K562 (cell line): Measurements from ENCODE around the gene LRRC61. TPM values are rescaled to one million over a fixed set of nuclear protein-coding genes. Genes with fewer than 3 reads are reported as not detected.

Experiments
- ATAC-seq: fragments of 200-7000 bp; cut with Tn5 transposase; 3 replicates; pipeline ENCODE4 v1.9.1; 2020; ENCODE audit warnings: moderate library complexity
- BruUV-seq: library from RNA; stranded (reverse); fragments of 400-500 nt; replicated peaks from 2 replicates; lab custom pipeline; 2021; lab: Mats Ljungman, UMichigan
- CTCF ChIA-PET: fragments of 300-600 bp; formaldehyde crosslinking; extraction: SDS; loops from one replicate; lab custom pipeline; 2021; ENCODE audit warnings: low intra/inter-chr PET ratio; lab: Yijun Ruan, JAX
- POLR2A ChIA-PET: fragments of 300-600, 350-650 bp; sonication (Branson Sonifier 250); formaldehyde crosslinking; extraction: SDS; loops from one replicate; lab custom pipeline; 2021; ENCODE audit warnings: antibody characterized with exemption, inconsistent platforms; lab: Yijun Ruan, JAX
- DNase-seq, 4 experiments: peaks; one replicate each; pipeline versions ENCODE4 v3.0.0 to v3.0.0-alpha.2; 2011 to 2018; ENCODE audit warnings: low spot score in 3 of 4, mixed read lengths in 3 of 4; ENCODE audit errors: extremely low read depth in 1 of 4
- FAIRE-seq: peaks from 2 replicates; lab custom pipeline; 2011; peaks lifted over from hg19 to GRCh38; lab: Jason Lieb, UNC
- H2AFZ ChIP-seq: 2 replicates; pipeline ENCODE4 v1.6.0; 2011; ENCODE audit warnings: low read depth, low read length, control low read depth, inconsistent platforms
- H3K27ac ChIP-seq: fragments of 200-600 bp; 3 replicates; pipeline ENCODE4 v1.8.0; 2011; ENCODE audit warnings: low read depth, mild to moderate bottlenecking, control low read depth, inconsistent platforms, low read length, moderate library complexity, mixed read lengths; ENCODE audit errors: extremely low read depth
- H3K27me3 ChIP-seq, 2 experiments: fragments of 300-600 bp in 1 of 2; 2 replicates in 1 of 2; 3 replicates in 1 of 2; pipeline versions ENCODE4 v1.6.0 to v1.8.0; 2011; ENCODE audit warnings: inconsistent platforms in 2 of 2, low read length in 2 of 2, mild to moderate bottlenecking in 1 of 2, mixed read lengths in 1 of 2, moderate library complexity in 1 of 2; ENCODE audit not compliant: control insufficient read depth in 2 of 2, insufficient read depth in 2 of 2
- H3K36me3 ChIP-seq: fragments of 300-600 bp; 3 replicates; pipeline ENCODE4 v1.8.0; 2011; ENCODE audit warnings: mild to moderate bottlenecking, low read length, inconsistent platforms; ENCODE audit not compliant: control insufficient read depth, insufficient read depth
- H3K4me1 ChIP-seq, 2 experiments: fragments of 200-600 bp in 1 of 2; replicated peaks in 1 of 2; 2 replicates in 1 of 2; 3 replicates in 1 of 2; pipeline versions ENCODE4 v1.5.1 to v1.8.0; 2011; ENCODE audit warnings: inconsistent platforms in 2 of 2, low read length in 2 of 2, mild to moderate bottlenecking in 1 of 2, mixed read lengths in 1 of 2, moderate library complexity in 1 of 2; ENCODE audit not compliant: control insufficient read depth in 2 of 2, insufficient read depth in 2 of 2
- H3K4me2 ChIP-seq: 2 replicates; pipeline ENCODE4 v1.6.1; 2011; ENCODE audit warnings: low read length, control low read depth, inconsistent platforms, mixed read lengths; ENCODE audit not compliant: insufficient read depth
- H3K4me3 ChIP-seq: fragments of 200-600 bp; sonication (generic), shearing (Covaris generic); 2 replicates; pipeline ENCODE4 v1.5.1; 2016; ENCODE audit warnings: control low read depth, inconsistent platforms
- H3K79me2 ChIP-seq: fragments of 200-600 bp; 3 replicates; pipeline ENCODE4 v1.8.0; 2011; ENCODE audit warnings: low read length, inconsistent platforms; ENCODE audit not compliant: control insufficient read depth, insufficient read depth
- H3K9ac ChIP-seq, 2 experiments: 2 replicates each; pipeline versions ENCODE4 v1.6.0 to v1.6.1; 2011; ENCODE audit warnings: low read depth in 2 of 2, low read length in 2 of 2, control low read depth in 1 of 2, inconsistent platforms in 1 of 2, mild to moderate bottlenecking in 1 of 2, mixed read lengths in 1 of 2; ENCODE audit not compliant: insufficient read depth in 1 of 2
- H3K9me1 ChIP-seq: one replicate; pipeline ENCODE4 v1.6.0; 2011; ENCODE audit warnings: inconsistent platforms, mild to moderate bottlenecking, low read length, moderate library complexity; ENCODE audit not compliant: control insufficient read depth, insufficient read depth
- H3K9me3 ChIP-seq: replicated peaks from 2 replicates; pipeline ENCODE4 v1.5.1; 2011; ENCODE audit warnings: low read depth, low read length, inconsistent platforms; ENCODE audit not compliant: control insufficient read depth, insufficient read depth
- H4K20me1 ChIP-seq: replicated peaks from 2 replicates; pipeline ENCODE4 v1.6.1; 2011; ENCODE audit warnings: low read length, inconsistent platforms, mixed read lengths; ENCODE audit not compliant: control insufficient read depth, insufficient read depth
- C11orf30 ChIP-seq: fragments of 450-650 bp; IDR thresholded peaks from 2 replicates; pipeline ENCODE4 v1.6.1; 2016; ENCODE audit warnings: low read depth, mild to moderate bottlenecking
- ELF1 ChIP-seq: fragments of 200-800 bp; sonication (Bioruptor generic); IDR thresholded peaks from 2 replicates; pipeline ENCODE4 v1.6.1; 2016; ENCODE audit warnings: missing genetic modification characterization, missing compliant biosample characterization
- HDAC1 ChIP-seq, 2 experiments: fragments of 450-650 bp; IDR thresholded peaks; 2 replicates each; pipeline ENCODE4 v1.6.1; 2016 to 2017; ENCODE audit warnings: inconsistent platforms in 1 of 2, mild to moderate bottlenecking in 1 of 2, moderate library complexity in 1 of 2
- HMGN3 ChIP-seq: IDR thresholded peaks from 2 replicates; pipeline ENCODE4 v1.6.1; 2011; ENCODE audit warnings: borderline replicate concordance, low read depth, mild to moderate bottlenecking, mixed read lengths, low read length; ENCODE audit not compliant: insufficient read length; ENCODE audit errors: extremely low read depth
- HNRNPLL ChIP-seq: fragments of 200-400 bp; formaldehyde crosslinking; IDR thresholded peaks from 2 replicates; pipeline ENCODE4 v1.6.1; 2017; ENCODE audit warnings: low read length, low read depth, mild to moderate bottlenecking; ENCODE audit not compliant: poor library complexity, severe bottlenecking
- JUNB ChIP-seq: fragments of 450-650 bp; formaldehyde crosslinking; conservative IDR thresholded peaks from 2 replicates; pipeline ENCODE4 v1.4.0; 2020; ENCODE audit warnings: mild to moderate bottlenecking
- KDM1A ChIP-seq, 2 experiments: fragments of 450-650 bp; IDR thresholded peaks; 2 replicates each; pipeline ENCODE4 v1.6.1; 2016; ENCODE audit warnings: mild to moderate bottlenecking in 2 of 2
- MAFG ChIP-seq: fragments of 450-650 bp; conservative IDR thresholded peaks from 2 replicates; pipeline ENCODE4 v1.6.1; 2016; ENCODE audit warnings: missing genetic modification characterization, missing compliant biosample characterization
- ZNF57 ChIP-seq: fragments of 450-650 bp; formaldehyde crosslinking; IDR thresholded peaks from 2 replicates; pipeline ENCODE4 v1.4.0; 2020; ENCODE audit warnings: mild to moderate bottlenecking, moderate library complexity
- ZNF766 ChIP-seq: fragments of 200-800 bp; sonication (Bioruptor generic); conservative IDR thresholded peaks from 2 replicates; pipeline ENCODE4 v1.6.1; 2016; ENCODE audit warnings: missing genetic modification characterization, missing compliant biosample characterization
- whole genome bisulfite sequencing: fragments of 100-300 bp; shearing (Covaris generic); methylation state at CpG from one replicate; pipeline ENCODE4 v1.1.6; 2016; ENCODE audit warnings: low coverage, mixed read lengths; ENCODE audit not compliant: insufficient coverage; ENCODE audit errors: missing lambda C conversion rate; 5-methylcytosine and 5-hydroxymethylcytosine counted together
- in situ Hi-C: fragments of 300-500 bp; cut with MboI; formaldehyde crosslinking; loops from 4 replicates; pipeline ENCODE4 v1.15.0; 2018; ENCODE audit warnings: inconsistent platforms, mixed read lengths
- intact Hi-C: fragments of 100-400 bp; cut with micrococcal nuclease; formaldehyde crosslinking; loops from 2 replicates; pipeline ENCODE4 v1.14.2; 2022
- polyA plus RNA-seq, 8 experiments: library from polyadenylated mRNA; depleted of rRNA in 4 of 8; stranded (reverse) in 5 of 8; unstranded in 3 of 8; fragments of >200 nt; fragmentation: Nextera tagmentation in 2 of 8; fragmentation: Illumina TruSeq in 1 of 8; extraction: Ambion mirVana in 2 of 8; extraction: Trizol in 1 of 8; gene quantifications; 2 replicates each; pipeline versions ENCODE4 v1.2.1 to v1.2.3, GENCODE V29; 2011 to 2014; ENCODE audit warnings: inconsistent platforms in 1 of 8, missing spikeins in 1 of 8
- total RNA-seq, 7 experiments: library from RNA; depleted of rRNA in 6 of 7; stranded (reverse); fragments of >200 nt in 6 of 7; fragmentation: Illumina TruSeq in 2 of 7; extraction: Trizol in 2 of 7; gene quantifications; 2 replicates each; pipeline versions ENCODE4 v1.2.1 to v1.2.3, GENCODE V29; 2011 to 2021; ENCODE audit warnings: low replicate concordance in 1 of 7
- TF ChIP-seq, protein P1 (sequence below): fragments of 200-800 bp; sonication (Bioruptor generic); IDR thresholded peaks from 2 replicates; pipeline ENCODE4 v1.6.1; 2017; ENCODE audit warnings: missing genetic modification characterization, missing compliant biosample characterization
- TF ChIP-seq, protein P2 (sequence below): sonication (generic); formaldehyde crosslinking; IDR thresholded peaks from 2 replicates; pipeline ENCODE4 v1.8.1; 2023; ENCODE audit warnings: mild to moderate bottlenecking, missing genetic modification reagents
- TF ChIP-seq, protein P3 (sequence below): sonication (generic); formaldehyde crosslinking; IDR thresholded peaks from 2 replicates; pipeline ENCODE4 v1.9.0; 2022; ENCODE audit warnings: mild to moderate bottlenecking, missing genetic modification reagents
- TF ChIP-seq, protein P4 (sequence below): fragments of 450-650 bp; IDR thresholded peaks from 2 replicates; pipeline ENCODE4 v1.6.1; 2016; ENCODE audit warnings: low read depth, mild to moderate bottlenecking, moderate library complexity
- TF ChIP-seq, protein P5 (sequence below): sonication (generic); formaldehyde crosslinking; IDR thresholded peaks from 2 replicates; pipeline ENCODE4 v1.8.1; 2023; ENCODE audit warnings: mild to moderate bottlenecking, missing genetic modification reagents, moderate library complexity

LRRC61 gene
- total and polyA plus RNA-seq, 9 of the 15 experiments (the other 6 are each of a cell fraction or from before 2014, with no cell fraction given): 1.3 to 55.2 (median 35.2) TPM

DNA sequence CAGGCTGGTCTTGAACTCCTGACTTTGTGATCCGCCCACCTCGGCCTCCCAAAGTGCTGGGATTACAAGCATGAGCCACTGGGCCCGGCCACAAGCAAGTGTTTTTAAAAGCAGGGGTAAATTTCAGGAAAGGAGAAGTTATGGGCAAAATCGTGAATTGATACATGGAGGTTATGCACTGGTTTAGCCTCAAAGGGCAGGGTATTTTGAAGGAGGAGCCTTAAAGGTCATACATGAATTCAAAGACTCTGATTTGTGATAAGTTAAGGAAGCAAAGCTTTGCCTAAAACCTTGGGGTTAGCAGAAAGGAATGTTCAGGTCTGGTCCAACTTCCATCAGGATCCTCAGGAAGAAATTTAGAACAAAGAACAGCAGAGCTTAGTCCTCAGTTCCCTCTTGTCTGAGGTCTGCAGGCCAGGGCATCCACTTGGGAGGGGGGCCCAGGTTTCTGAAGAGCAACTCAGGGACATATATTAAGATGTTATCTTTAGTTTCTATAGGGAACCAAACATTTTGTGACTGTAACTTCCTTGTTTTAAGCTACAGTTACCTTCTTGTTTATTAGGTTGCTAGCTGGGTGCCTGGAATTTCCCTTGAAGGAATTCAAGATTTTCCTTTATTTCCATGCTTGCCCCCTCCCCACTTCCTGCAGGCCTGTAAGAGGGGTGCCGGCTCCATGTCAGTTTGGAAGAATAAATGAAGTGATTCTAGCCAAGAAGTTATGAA, 42.7 kb downstream of the LRRC61 start:
- in situ Hi-C loops: no loop called here
- ChIA-PET CTCF (interaction anchor here (0.6 kb wide), 1 partner anchor 1152 kb away, joined by 3 read pairs; no protein-coding TSS in a partner anchor), POLR2A (interaction anchor here (0.6 to 1.5 kb wide), 11 partner anchors 8 to 1238 kb away, joined by 3 to 7 read pairs (median 3); no protein-coding TSS in a partner anchor)
- Histone ChIP-seq H3K4me2 (no peak overlapping the region), H3K4me3 (no peak overlapping the region), H4K20me1 (no peaks in the 10 kb centered on the region; the same call in 1 of the 2 replicates), H3K9ac (no peak overlapping the region), H3K79me2 (peaks cover 30% of the 10 kb centered on the region), H3K9me1 (no peaks in the 10 kb centered on the region), H3K4me1 (peaks cover 31 to 41% of the 10 kb centered on the region in 2 experiments), H2AFZ (0 out of 2 replicates have a peak overlapping the region, but pooled peaks have one; percentile 12), H3K9me3 (no peaks in the 10 kb centered on the region), H3K27me3 (no peaks in the 10 kb centered on the region), H3K36me3 (peaks cover 19% of the 10 kb centered on the region), H3K27ac (peak overlapping the region; percentile 31; the same call in 1 of the 3 replicates)
- 64% methylated on average over 5 of the region's 5 CpGs for WGBS
- ATAC-seq (no peak), FAIRE-seq (no peak), DNase-seq (no peak)
- no TSS peak for BruUV-seq
- intact Hi-C loops: no loop called here
- TF ChIP-seq HDAC1 (IDR thresholded peaks at IDR 0.05) (peak; percentile 25 to 50; a peak in 1 of 4 replicates), KDM1A (IDR thresholded peaks at IDR 0.05) (peak; percentile 82 to 87), C11orf30 (no peak), HNRNPLL (no peak), MAFG (tag) (no peak), ZNF57 (CRISPR knock-in tag) (no peak), JUNB (CRISPR knock-in tag) (no peak), ELF1 (tag) (peak; percentile 68), ZNF766 (peak; percentile 63; the same call in 1 of the 2 replicates), HMGN3 (no peak)
- TF ChIP-seq, protein P1, sequence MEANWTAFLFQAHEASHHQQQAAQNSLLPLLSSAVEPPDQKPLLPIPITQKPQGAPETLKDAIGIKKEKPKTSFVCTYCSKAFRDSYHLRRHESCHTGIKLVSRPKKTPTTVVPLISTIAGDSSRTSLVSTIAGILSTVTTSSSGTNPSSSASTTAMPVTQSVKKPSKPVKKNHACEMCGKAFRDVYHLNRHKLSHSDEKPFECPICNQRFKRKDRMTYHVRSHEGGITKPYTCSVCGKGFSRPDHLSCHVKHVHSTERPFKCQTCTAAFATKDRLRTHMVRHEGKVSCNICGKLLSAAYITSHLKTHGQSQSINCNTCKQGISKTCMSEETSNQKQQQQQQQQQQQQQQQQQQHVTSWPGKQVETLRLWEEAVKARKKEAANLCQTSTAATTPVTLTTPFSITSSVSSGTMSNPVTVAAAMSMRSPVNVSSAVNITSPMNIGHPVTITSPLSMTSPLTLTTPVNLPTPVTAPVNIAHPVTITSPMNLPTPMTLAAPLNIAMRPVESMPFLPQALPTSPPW: peak; percentile 35; the same call in 1 of the 2 replicates
- TF ChIP-seq, protein P2, sequence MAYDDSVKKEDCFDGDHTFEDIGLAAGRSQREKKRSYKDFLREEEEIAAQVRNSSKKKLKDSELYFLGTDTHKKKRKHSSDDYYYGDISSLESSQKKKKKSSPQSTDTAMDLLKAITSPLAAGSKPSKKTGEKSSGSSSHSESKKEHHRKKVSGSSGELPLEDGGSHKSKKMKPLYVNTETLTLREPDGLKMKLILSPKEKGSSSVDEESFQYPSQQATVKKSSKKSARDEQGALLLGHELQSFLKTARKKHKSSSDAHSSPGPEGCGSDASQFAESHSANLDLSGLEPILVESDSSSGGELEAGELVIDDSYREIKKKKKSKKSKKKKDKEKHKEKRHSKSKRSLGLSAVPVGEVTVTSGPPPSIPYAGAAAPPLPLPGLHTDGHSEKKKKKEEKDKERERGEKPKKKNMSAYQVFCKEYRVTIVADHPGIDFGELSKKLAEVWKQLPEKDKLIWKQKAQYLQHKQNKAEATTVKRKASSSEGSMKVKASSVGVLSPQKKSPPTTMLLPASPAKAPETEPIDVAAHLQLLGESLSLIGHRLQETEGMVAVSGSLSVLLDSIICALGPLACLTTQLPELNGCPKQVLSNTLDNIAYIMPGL (CRISPR knock-in tag): no peak
- TF ChIP-seq, protein P3, sequence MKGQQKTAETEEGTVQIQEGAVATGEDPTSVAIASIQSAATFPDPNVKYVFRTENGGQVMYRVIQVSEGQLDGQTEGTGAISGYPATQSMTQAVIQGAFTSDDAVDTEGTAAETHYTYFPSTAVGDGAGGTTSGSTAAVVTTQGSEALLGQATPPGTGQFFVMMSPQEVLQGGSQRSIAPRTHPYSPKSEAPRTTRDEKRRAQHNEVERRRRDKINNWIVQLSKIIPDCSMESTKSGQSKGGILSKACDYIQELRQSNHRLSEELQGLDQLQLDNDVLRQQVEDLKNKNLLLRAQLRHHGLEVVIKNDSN (CRISPR knock-in tag): no peak
- TF ChIP-seq, protein P4, sequence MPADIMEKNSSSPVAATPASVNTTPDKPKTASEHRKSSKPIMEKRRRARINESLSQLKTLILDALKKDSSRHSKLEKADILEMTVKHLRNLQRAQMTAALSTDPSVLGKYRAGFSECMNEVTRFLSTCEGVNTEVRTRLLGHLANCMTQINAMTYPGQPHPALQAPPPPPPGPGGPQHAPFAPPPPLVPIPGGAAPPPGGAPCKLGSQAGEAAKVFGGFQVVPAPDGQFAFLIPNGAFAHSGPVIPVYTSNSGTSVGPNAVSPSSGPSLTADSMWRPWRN: no peak
- TF ChIP-seq, protein P5, sequence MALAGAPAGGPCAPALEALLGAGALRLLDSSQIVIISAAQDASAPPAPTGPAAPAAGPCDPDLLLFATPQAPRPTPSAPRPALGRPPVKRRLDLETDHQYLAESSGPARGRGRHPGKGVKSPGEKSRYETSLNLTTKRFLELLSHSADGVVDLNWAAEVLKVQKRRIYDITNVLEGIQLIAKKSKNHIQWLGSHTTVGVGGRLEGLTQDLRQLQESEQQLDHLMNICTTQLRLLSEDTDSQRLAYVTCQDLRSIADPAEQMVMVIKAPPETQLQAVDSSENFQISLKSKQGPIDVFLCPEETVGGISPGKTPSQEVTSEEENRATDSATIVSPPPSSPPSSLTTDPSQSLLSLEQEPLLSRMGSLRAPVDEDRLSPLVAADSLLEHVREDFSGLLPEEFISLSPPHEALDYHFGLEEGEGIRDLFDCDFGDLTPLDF (CRISPR knock-in tag): no peak
